HepG2 (cell line): Measurements from ENCODE around the gene KCNQ1OT1. TPM values are rescaled to one million over a fixed set of nuclear protein-coding genes. Genes with fewer than 3 reads are reported as not detected.
A peak's percentile ranks its signal among the peaks of the same experiment; 100 is the strongest.

Source experiments
- BATF2 ChIP-seq: sonication (generic); formaldehyde crosslinking; IDR thresholded peaks from 2 replicates; pipeline ENCODE4 v1.8.0; 2022; ENCODE audit warnings: mild to moderate bottlenecking, missing genetic modification reagents, moderate library complexity
- GATAD1 ChIP-seq: IDR thresholded peaks from 2 replicates; pipeline ENCODE4 v1.6.1; 2016; ENCODE audit warnings: missing genetic modification reagents, missing compliant biosample characterization
- GMEB2 ChIP-seq: IDR thresholded peaks from 2 replicates; pipeline ENCODE4 v1.6.1; 2016; ENCODE audit warnings: missing biosample characterization, missing genetic modification reagents, low read depth
- HNRNPH1 ChIP-seq: fragments of 200-400 bp; formaldehyde crosslinking; optimal IDR thresholded peaks from 2 replicates; pipeline ENCODE3; 2017; ENCODE audit warnings: mild to moderate bottlenecking, low read depth, low read length
- HOXA7 ChIP-seq: sonication (generic); formaldehyde crosslinking; IDR thresholded peaks from 2 replicates; pipeline ENCODE4 v1.8.1; 2022; ENCODE audit warnings: mild to moderate bottlenecking, missing genetic modification reagents, moderate library complexity
- IRX3 ChIP-seq: sonication (generic); formaldehyde crosslinking; IDR thresholded peaks from 2 replicates; pipeline ENCODE4 v1.8.1; 2023; ENCODE audit warnings: mild to moderate bottlenecking, low read depth, missing genetic modification reagents, borderline replicate concordance
- MNT ChIP-seq: fragments of 450-650 bp; IDR thresholded peaks from 2 replicates; pipeline ENCODE4 v1.6.1; 2016
- RXRA ChIP-seq: sonication (generic); formaldehyde crosslinking; IDR thresholded peaks from 2 replicates; pipeline ENCODE4 v1.5.1; 2020; ENCODE audit warnings: missing genetic modification reagents
- THRA ChIP-seq: sonication (generic); formaldehyde crosslinking; IDR thresholded peaks from 2 replicates; pipeline ENCODE4 v1.4.0; 2020; ENCODE audit warnings: missing genetic modification reagents, borderline replicate concordance
- ZBTB37 ChIP-seq: sonication (generic); formaldehyde crosslinking; IDR thresholded peaks from 2 replicates; pipeline ENCODE4 v1.4.0; 2020; ENCODE audit warnings: mild to moderate bottlenecking, missing genetic modification reagents
- ZBTB49 ChIP-seq: sonication (generic); formaldehyde crosslinking; IDR thresholded peaks from 2 replicates; pipeline ENCODE4 v1.4.0; 2020; ENCODE audit warnings: missing genetic modification reagents, borderline replicate concordance
- ZBTB7A ChIP-seq: sonication (generic); formaldehyde crosslinking; IDR thresholded peaks from 2 replicates; pipeline ENCODE4 v1.8.0; 2022; ENCODE audit warnings: mild to moderate bottlenecking, missing genetic modification reagents
- ZMYM3 ChIP-seq: sonication (generic); formaldehyde crosslinking; IDR thresholded peaks from 2 replicates; pipeline ENCODE4 v1.5.1; 2020; ENCODE audit warnings: mild to moderate bottlenecking, missing genetic modification reagents
- ZNF260 ChIP-seq: sonication (generic); formaldehyde crosslinking; IDR thresholded peaks from 2 replicates; pipeline ENCODE4 v1.4.0; 2020; ENCODE audit warnings: missing genetic modification reagents, low read depth, mild to moderate bottlenecking, borderline replicate concordance
- ZNF770 ChIP-seq: sonication (generic); formaldehyde crosslinking; IDR thresholded peaks from 2 replicates; pipeline ENCODE4 v1.5.0; 2020; ENCODE audit warnings: mild to moderate bottlenecking, missing genetic modification reagents
- ZNF792 ChIP-seq: IDR thresholded peaks from 2 replicates; pipeline ENCODE4 v1.6.1; 2016
- polyA plus RNA-seq, 8 experiments: library from polyadenylated mRNA; depleted of rRNA in 3 of 8; stranded (reverse) in 7 of 8; unstranded in 1 of 8; fragments of >200 nt; fragmentation: Illumina TruSeq in 4 of 8; extraction: Trizol in 4 of 8; gene quantifications; 2 replicates each; pipeline versions ENCODE4 v1.2.1 to v1.2.3, GENCODE V29; 2011 to 2016; ENCODE audit warnings: low read depth in 4 of 8, missing spikeins in 1 of 8, mixed read lengths in 1 of 8; ENCODE audit not compliant: insufficient read depth in 1 of 8
- total RNA-seq, 5 experiments: library from RNA; depleted of rRNA; stranded (reverse); fragments of >200 nt; fragmentation: Illumina TruSeq; extraction: Trizol; gene quantifications; 2 replicates each; pipeline ENCODE4 v1.2.3, GENCODE V29; 2016; ENCODE audit warnings: low read depth in 1 of 5

KCNQ1OT1 gene
- total and polyA plus RNA-seq, 2 of the 13 experiments (the other 11 are each of a cell fraction or from before 2014, with no cell fraction given) = 1.3 to 18.9 TPM

GRCh38 chr11:2699531-2700414, at the start of gene KCNQ1OT1 (continued):
- TF ChIP-seq ZBTB37 (CRISPR knock-in tag) = peak; percentile 26; the same call in 1 of the 2 replicates
- TF ChIP-seq HNRNPH1 = no peak
- TF ChIP-seq IRX3 = peak; percentile 91
- TF ChIP-seq BATF2 (CRISPR knock-in tag) = peak; percentile 53; the same call in 1 of the 2 replicates
- TF ChIP-seq HOXA7 (CRISPR knock-in tag) = peak; percentile 88
- TF ChIP-seq MNT = peak; percentile 57; the same call in 1 of the 2 replicates
- TF ChIP-seq ZNF770 (CRISPR knock-in tag) = peak; percentile 13; the same call in 1 of the 2 replicates
- peak; percentile 64; the same call in 1 of the 2 replicates for TF ChIP-seq ZBTB7A
- TF ChIP-seq RXRA (CRISPR knock-in tag) = peak; percentile 65; the same call in 1 of the 2 replicates
- TF ChIP-seq ZNF260 (CRISPR knock-in tag) = no peak
- peak; percentile 75; the same call in 1 of the 2 replicates for TF ChIP-seq GATAD1 (CRISPR knock-in tag)
- TF ChIP-seq THRA (CRISPR knock-in tag) = peak; percentile 77
- TF ChIP-seq ZMYM3 (CRISPR knock-in tag) = peak; percentile 53; the same call in 1 of the 2 replicates
- TF ChIP-seq ZBTB49 (CRISPR knock-in tag) = peak; percentile 92; the same call in 1 of the 2 replicates
- TF ChIP-seq ZNF792 = peak; percentile 46; the same call in 1 of the 2 replicates
- TF ChIP-seq GMEB2 (CRISPR knock-in tag) = peak; percentile 31; the same call in 1 of the 2 replicates
